HepG2 (cell line): ENCODE data around the gene CLEC10A. TPM values are rescaled to one million over a fixed set of nuclear protein-coding genes. Genes with fewer than 3 reads are reported as not detected.

Source experiments
- ARID5B ChIP-seq: IDR thresholded peaks from 2 replicates; pipeline ENCODE4 v1.4.0; 2020; ENCODE audit warnings: mild to moderate bottlenecking, missing genetic modification reagents
- ATF6 ChIP-seq: sonication (generic); formaldehyde crosslinking; conservative IDR thresholded peaks from 2 replicates; pipeline ENCODE4 v1.4.0; 2020; ENCODE audit warnings: missing genetic modification reagents
- BCL6 ChIP-seq: IDR thresholded peaks from 2 replicates; pipeline ENCODE4 v1.6.1; 2016; ENCODE audit warnings: missing genetic modification reagents, missing compliant biosample characterization
- CEBPG ChIP-seq: IDR thresholded peaks from 2 replicates; pipeline ENCODE4 v1.6.1; 2016
- DMAP1 ChIP-seq: IDR thresholded peaks from 2 replicates; pipeline ENCODE4 v1.6.1; 2016
- FOXK2 ChIP-seq: fragments of 450-650 bp; IDR thresholded peaks from 2 replicates; pipeline ENCODE4 v1.6.1; 2016
- MTA1 ChIP-seq: sonication (generic); formaldehyde crosslinking; IDR thresholded peaks from 2 replicates; pipeline ENCODE4 v1.4.0; 2020; ENCODE audit warnings: missing genetic modification reagents, mild to moderate bottlenecking, borderline replicate concordance
- NPAS2 ChIP-seq: sonication (generic); formaldehyde crosslinking; IDR thresholded peaks from 2 replicates; pipeline ENCODE4 v1.8.0; 2022; ENCODE audit warnings: mild to moderate bottlenecking, missing genetic modification reagents, borderline replicate concordance
- SAP130 ChIP-seq: IDR thresholded peaks from 2 replicates; pipeline ENCODE4 v1.6.1; 2016; ENCODE audit warnings: low read depth
- SIN3A ChIP-seq: IDR thresholded peaks from 2 replicates; pipeline ENCODE4 v1.6.1; 2011; ENCODE audit warnings: low read depth, mild to moderate bottlenecking, control low read depth, low read length, borderline replicate concordance
- YEATS4 ChIP-seq: sonication (generic); formaldehyde crosslinking; IDR thresholded peaks from 2 replicates; pipeline ENCODE4 v1.4.0; 2020; ENCODE audit warnings: missing genetic modification reagents, borderline replicate concordance
- ZNF121 ChIP-seq: sonication (generic); formaldehyde crosslinking; IDR thresholded peaks from 2 replicates; pipeline ENCODE4 v1.5.0; 2020; ENCODE audit warnings: mild to moderate bottlenecking, missing genetic modification reagents
- ZNF451 ChIP-seq: sonication (generic); formaldehyde crosslinking; IDR thresholded peaks from 2 replicates; pipeline ENCODE4 v1.5.0; 2020; ENCODE audit warnings: mild to moderate bottlenecking, missing genetic modification reagents
- ZNF605 ChIP-seq: sonication (generic); formaldehyde crosslinking; IDR thresholded peaks from 2 replicates; pipeline ENCODE4 v1.8.0; 2022; ENCODE audit warnings: mild to moderate bottlenecking, missing genetic modification reagents
- ZNF816 ChIP-seq: sonication (generic); formaldehyde crosslinking; IDR thresholded peaks from 2 replicates; pipeline ENCODE4 v1.8.0; 2022; ENCODE audit warnings: missing genetic modification reagents, mild to moderate bottlenecking, borderline replicate concordance
- polyA plus RNA-seq, 8 experiments: library from polyadenylated mRNA; depleted of rRNA in 3 of 8; stranded (reverse) in 7 of 8; unstranded in 1 of 8; fragments of >200 nt; fragmentation: Illumina TruSeq in 4 of 8; extraction: Trizol in 4 of 8; gene quantifications; 2 replicates each; pipeline versions ENCODE4 v1.2.1 to v1.2.3, GENCODE V29; 2011 to 2016; ENCODE audit warnings: low read depth in 4 of 8, missing spikeins in 1 of 8, mixed read lengths in 1 of 8; ENCODE audit not compliant: insufficient read depth in 1 of 8
- total RNA-seq, 5 experiments: library from RNA; depleted of rRNA; stranded (reverse); fragments of >200 nt; fragmentation: Illumina TruSeq; extraction: Trizol; gene quantifications; 2 replicates each; pipeline ENCODE4 v1.2.3, GENCODE V29; 2016; ENCODE audit warnings: low read depth in 1 of 5

Gene CLEC10A
- total and polyA plus RNA-seq, 2 of the 13 experiments (the other 11 are each of a cell fraction or from before 2014, with no cell fraction given), result 0.33 TPM; not detected in 1

- TF ChIP-seq ZNF816 (CRISPR knock-in tag) (no peak), SIN3A (no peak), ZNF605 (CRISPR knock-in tag) (0 out of 2 replicates have a peak, but pooled peaks have one; percentile 32), CEBPG (CRISPR knock-in tag) (0 out of 2 replicates have a peak, but pooled peaks have one; percentile 17), ZNF451 (CRISPR knock-in tag) (no peak), FOXK2 (no peak), MTA1 (CRISPR knock-in tag) (peak; percentile 42; the same call in 1 of the 2 replicates), SAP130 (CRISPR knock-in tag) (peak; percentile 49; the same call in 1 of the 2 replicates), NPAS2 (no peak), BCL6 (CRISPR knock-in tag) (0 out of 2 replicates have a peak, but pooled peaks have one; percentile 5), ZNF121 (0 out of 2 replicates have a peak, but pooled peaks have one; percentile 8), YEATS4 (CRISPR knock-in tag) (0 out of 2 replicates have a peak, but pooled peaks have one; percentile 11), DMAP1 (CRISPR knock-in tag) (0 out of 2 replicates have a peak, but pooled peaks have one; percentile 19), ATF6 (no peak), ARID5B (CRISPR knock-in tag) (no peak)
Observed at GRCh38 chr17:7046127-7046724, 33.8 kb downstream of the CLEC10A start (continued).
